Anterior cingulate cortex (tissue), 58 donors: ENCODE measurements around the gene PALLD.
"Not testable (repeated sequence)": the region's sequence is repeated elsewhere in the genome, so short reads cannot be mapped to it uniquely, and the experiment has no call there.

ENCODE experiments used
- DNase-seq, 58 donors: peaks; one replicate each; lab custom pipeline; 2025; lab: John Stamatoyannopoulos, UW

Gene PALLD

GRCh38 chr4:168691631-168692369 is 194.9 kb downstream of the PALLD start:
- DNase-seq = no peak

GRCh38 chr4:168693750-168694490 is 197.1 kb downstream of the PALLD start:
- no peak for DNase-seq

GRCh38 chr4:168694667-168695066 is 197.8 kb downstream of the PALLD start:
- no peak for DNase-seq

GRCh38 chr4:168695288-168695687 is 198.4 kb downstream of the PALLD start:
- DNase-seq = no peak

GRCh38 chr4:168696280-168696679 is 199.4 kb downstream of the PALLD start:
- DNase-seq = no peak

- no peak for DNase-seq
These were observed 200.0 kb downstream of the PALLD start for GRCh38 chr4:168696826-168697225.

GRCh38 chr4:168699224-168699878 is 202.5 kb downstream of the PALLD start:
- DNase-seq = no peak

GRCh38 chr4:168701061-168701460 is 204.2 kb downstream of the PALLD start:
- no peak for DNase-seq

GRCh38 chr4:168702581-168703087 is 205.8 kb downstream of the PALLD start:
- DNase-seq = not testable (repeated sequence)

GRCh38 chr4:168705121-168705520 is 208.3 kb downstream of the PALLD start:
- no peak for DNase-seq

GRCh38 chr4:168707205-168707604 is 210.4 kb downstream of the PALLD start:
- DNase-seq = no peak

- DNase-seq = no peak
These were observed 211.3 kb downstream of the PALLD start for GRCh38 chr4:168708108-168708507.

- DNase-seq = peak in 10 of 58 donors; percentile 1 to 38 (median 11)
These were observed 213.6 kb downstream of the PALLD start for GRCh38 chr4:168710353-168710946.

- peak in 1 of 58 donors; percentile 6 for DNase-seq
These were observed 214.6 kb downstream of the PALLD start for GRCh38 chr4:168711197-168712140.

- no peak for DNase-seq
These were observed 215.6 kb downstream of the PALLD start for GRCh38 chr4:168712316-168712890.

- DNase-seq = no peak
These were observed 216.4 kb downstream of the PALLD start for GRCh38 chr4:168713253-168713652.

GRCh38 chr4:168715896-168716295 is 219.0 kb downstream of the PALLD start:
- no peak for DNase-seq

GRCh38 chr4:168716406-168717129 is 219.7 kb downstream of the PALLD start:
- DNase-seq = no peak

GRCh38 chr4:168717847-168718246 is 221.0 kb downstream of the PALLD start:
- no peak for DNase-seq
